ENCODE data around the gene GOLGA1.
A peak's percentile ranks its signal among the peaks of the same experiment; 100 is the strongest.
"Not testable (repeated sequence)": the region's sequence is repeated elsewhere in the genome, so short reads cannot be mapped to it uniquely, and the experiment has no call there.

Gene GOLGA1

GRCh38 chr9:124939944-124940343 is 939 bp downstream of the GOLGA1 start:
- no peak for DNase-seq

DNA sequence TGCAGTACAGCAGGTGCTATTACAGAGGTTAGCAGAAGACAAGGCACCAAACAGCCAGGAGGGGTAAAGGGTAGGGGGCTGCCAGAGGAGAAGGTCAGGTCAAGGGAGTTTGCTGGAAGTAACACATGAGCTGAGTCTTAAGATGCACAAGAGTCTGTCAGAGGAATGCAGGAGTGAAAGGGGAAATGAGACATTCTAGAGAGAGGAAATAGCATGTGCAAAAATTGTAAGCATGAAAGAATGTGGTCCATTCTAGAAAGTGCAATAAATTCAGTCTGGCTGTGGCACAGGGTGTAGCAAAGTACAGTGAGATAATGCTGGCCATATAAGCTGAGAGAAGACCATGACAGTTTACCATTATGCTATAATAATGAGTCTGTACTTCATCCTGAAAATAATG is 6.6 kb downstream of the GOLGA1 start:
- DNase-seq: no peak

DNA sequence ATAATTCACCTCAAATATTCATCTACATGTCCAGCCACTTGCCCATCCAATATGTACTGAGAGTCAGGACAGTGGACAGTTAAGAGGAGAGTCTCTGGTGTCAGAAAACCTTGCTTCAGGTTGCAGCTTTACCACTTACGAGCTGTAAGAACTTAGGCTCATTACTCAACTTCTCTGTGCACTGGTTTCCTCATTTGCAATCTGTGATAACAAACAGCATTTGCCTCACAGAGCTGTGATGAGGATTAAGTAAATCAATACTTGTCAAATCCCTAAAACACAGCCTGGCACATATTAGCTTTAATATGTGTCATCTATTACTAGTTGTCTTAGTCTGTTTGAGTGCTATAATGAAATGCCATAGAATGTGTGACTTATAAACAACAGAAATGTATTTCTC is 8.6 kb downstream of the GOLGA1 start:
- no peak for DNase-seq

- peak; percentile 15 for DNase-seq
Measured at GRCh38 chr9:124929464-124929863, 11.4 kb downstream of the GOLGA1 start.

DNA sequence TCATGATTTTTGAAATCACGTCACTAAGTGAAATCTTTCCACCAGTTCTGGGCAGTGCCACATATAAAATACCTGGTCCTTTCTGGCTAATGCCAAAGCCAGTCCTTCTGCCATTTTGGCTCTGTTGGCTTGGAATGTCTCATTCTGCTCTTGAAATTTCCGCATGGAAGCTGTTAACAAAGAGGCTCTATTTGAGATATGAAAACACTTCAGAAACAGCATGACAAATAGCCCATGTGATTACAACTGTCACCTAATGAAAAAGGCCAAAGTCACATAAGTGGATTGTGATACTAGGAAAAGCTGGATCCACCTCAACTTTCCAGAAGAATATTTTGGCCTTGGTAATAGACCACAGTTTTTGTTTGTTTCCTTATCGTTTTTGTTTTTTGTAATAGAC is 12.8 kb downstream of the GOLGA1 start:
- DNase-seq: no peak

- DNase-seq: not testable (repeated sequence)
Measured at GRCh38 chr9:124920394-124920793, 20.5 kb downstream of the GOLGA1 start.

GRCh38 chr9:124914753-124915405 is 26.0 kb downstream of the GOLGA1 start:
- DNase-seq: no peak

- DNase-seq: no peak
Measured at GRCh38 chr9:124913378-124913777, 27.5 kb downstream of the GOLGA1 start.

GRCh38 chr9:124911766-124912165 is 29.1 kb downstream of the GOLGA1 start:
- no peak for DNase-seq

GRCh38 chr9:124908098-124908497 is 32.8 kb downstream of the GOLGA1 start:
- no peak for DNase-seq

DNA sequence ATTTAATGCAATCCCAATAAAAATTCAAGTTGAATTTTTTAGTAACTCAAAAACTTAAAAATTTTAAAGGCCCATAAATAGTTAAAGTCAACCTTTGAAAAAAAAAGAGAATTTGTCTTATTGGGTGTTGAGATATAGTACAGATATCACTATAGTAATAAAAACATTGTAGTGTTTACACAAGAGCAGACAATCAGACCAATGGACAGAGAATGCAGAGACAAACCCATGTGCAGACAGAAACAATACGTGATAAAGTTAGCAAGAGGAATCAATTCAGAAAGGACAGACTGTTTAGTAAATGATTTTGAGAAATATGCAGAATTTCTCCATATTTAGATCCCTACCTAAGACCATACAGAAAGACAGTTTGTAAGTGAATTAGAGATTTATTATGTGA is 33.9 kb downstream of the GOLGA1 start:
- no peak for DNase-seq

DNA sequence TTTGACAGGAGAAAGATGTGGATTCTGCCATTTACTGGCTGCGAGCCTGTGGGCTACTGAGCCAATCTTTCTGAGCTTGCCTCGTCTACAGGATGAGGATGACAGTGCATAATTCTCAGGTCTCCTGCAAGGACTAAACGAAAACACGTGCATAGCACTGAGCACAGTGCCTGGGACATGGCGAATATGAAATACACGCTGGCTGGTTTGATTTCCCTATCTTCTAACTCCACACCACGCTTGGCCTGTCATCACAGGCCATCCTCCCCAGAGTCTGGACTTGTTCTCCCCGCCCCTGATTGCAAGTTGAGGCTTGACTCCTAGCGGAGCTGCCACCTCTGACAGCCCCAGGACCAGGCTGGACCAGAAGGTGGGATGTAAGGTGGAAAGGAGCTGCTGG is 41.0 kb downstream of the GOLGA1 start:
- no peak for DNase-seq

DNA sequence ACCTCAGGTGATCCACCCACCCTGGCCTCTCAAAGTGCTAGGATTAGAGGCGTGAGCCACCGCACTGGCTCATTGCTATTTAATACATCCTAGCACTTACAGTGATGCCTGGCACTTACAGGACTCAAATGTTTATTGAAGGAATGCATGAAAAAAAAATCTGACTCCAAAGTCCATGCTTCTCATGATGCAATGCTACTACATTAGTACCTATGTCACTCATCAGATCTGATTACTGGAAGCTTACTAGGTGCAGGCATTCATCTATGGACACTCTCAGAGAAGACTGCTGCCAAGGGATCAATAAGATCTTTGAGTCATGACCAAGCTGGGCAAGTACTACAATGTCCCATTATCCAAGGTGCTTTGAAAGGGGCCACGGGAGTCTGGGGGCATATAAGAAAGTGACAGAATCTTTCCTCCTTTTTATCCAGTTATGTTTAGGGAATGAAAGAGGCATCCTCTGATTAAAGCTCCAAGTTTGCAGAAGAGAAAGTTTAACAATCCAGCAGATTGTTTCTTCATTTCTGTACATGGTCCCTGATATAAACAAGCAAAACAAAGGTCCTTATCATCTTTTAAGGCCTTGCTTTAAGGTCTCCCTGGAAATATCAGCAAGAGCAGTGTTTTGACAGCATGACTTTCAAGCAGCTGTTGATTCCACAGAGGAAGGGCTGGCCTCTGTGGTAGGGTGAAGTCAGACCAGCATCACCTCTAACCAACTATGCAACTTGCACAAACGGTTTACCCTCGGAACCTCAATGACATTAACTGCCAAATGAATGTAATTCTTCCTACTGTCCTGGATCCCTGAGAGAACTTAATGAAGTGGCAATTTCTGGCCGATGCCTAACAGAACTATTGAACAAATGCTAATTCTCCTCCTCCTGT is 43.1 kb downstream of the GOLGA1 start:
- DNase-seq: no peak

- DNase-seq: peak; percentile 60
Measured at GRCh38 chr9:124894741-124895170, 46.1 kb downstream of the GOLGA1 start.

GRCh38 chr9:124894035-124894740 is 46.7 kb downstream of the GOLGA1 start:
- DNase-seq: no peak

GRCh38 chr9:124890179-124890578 is 50.7 kb downstream of the GOLGA1 start:
- DNase-seq: no peak

- DNase-seq: no peak
Measured at GRCh38 chr9:124889006-124889405, 51.9 kb downstream of the GOLGA1 start.

- DNase-seq: no peak
Measured at GRCh38 chr9:124887832-124888231, 53.1 kb downstream of the GOLGA1 start.

GRCh38 chr9:124886866-124887492 is 53.9 kb downstream of the GOLGA1 start:
- DNase-seq: no peak

GRCh38 chr9:124886461-124886860 is 54.4 kb downstream of the GOLGA1 start:
- DNase-seq: no peak

DNA sequence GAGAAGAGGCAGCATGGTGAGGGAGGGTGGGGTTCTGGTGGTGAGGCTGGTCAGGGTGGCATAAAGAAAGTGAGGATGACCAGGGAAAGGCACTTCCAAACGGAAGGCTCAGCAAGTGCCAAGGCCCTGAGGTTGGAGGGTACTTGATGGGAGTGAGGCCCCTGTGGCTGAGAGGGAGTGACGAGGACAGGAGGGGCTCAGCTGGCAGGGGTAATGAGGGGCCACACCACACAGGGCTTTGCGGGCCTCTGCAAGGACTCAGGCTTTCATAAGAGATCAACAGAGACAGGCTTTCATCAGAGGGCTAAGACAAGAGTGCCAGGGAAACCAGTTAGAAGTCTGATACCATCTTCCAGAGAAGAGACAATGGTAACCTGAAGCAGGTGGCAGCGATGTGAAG is 55.3 kb downstream of the GOLGA1 start:
- DNase-seq: no peak

DNA sequence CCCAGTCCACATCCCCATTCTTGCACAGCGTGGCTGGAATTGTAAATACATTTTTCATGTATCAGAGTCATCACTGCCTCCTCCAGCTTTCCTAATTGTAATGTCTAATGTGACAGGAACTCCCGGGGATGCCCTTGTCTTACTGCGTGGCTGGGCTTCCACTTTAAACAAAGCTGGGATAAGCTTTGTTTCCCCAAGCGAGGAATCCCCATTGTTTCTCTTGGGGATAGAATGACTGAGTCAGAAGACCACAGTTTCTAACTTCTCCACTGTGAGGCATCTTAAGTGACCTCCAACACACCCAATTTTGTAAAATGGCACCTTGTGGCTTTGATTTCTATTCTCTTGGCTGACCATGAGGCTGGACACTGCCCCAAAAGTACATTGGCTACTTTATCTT is 56.5 kb downstream of the GOLGA1 start:
- no peak for DNase-seq

DNA sequence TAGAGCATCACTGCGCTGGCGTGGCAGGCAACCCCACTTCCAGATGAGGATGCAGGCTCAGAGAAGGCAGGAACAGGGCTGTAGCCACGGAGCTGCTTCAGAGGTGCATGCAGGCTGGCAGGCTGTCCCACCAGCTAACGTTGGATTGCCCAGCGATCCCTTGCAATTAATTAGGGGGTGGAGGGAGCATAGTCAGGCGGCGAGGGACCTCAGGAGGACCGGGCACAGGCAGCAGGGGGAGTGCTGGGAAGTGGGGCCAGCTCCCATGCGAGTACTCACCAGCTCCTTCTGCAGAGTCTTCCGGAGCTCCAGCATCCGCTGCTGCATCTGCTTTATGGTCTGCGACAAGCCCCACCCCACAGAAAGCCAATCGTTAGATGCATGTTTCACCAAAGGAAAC is 58.7 kb downstream of the GOLGA1 start:
- DNase-seq: no peak
